ENCODE measurements around the gene DPEP1. TPM values are rescaled to one million over a fixed set of nuclear protein-coding genes. Genes with fewer than 3 reads are reported as not detected.

The DPEP1 gene
- total RNA-seq, 4 donors from 2014 or later = 1.1 TPM; not detected in 3

- TF ChIP-seq CTCF (IDR thresholded peaks at IDR 0.05) = no peak
- DNase-seq (ENCODE audit: low spot score) (no peak), ATAC-seq (ENCODE audit: low FRiP score) (no peak)
These were observed 8.1 kb upstream of the DPEP1 start for GRCh38 chr16:89605186-89605970.

- DNase-seq (ENCODE audit: low spot score) (no peak), ATAC-seq (ENCODE audit: low FRiP score) (no peak)
- no peak for TF ChIP-seq CTCF (IDR thresholded peaks at IDR 0.05)
These were observed 7.4 kb upstream of the DPEP1 start for GRCh38 chr16:89606006-89606405.

- TF ChIP-seq CTCF (IDR thresholded peaks at IDR 0.05) = no peak
- no peak for DNase-seq (ENCODE audit: low spot score)
- ATAC-seq (ENCODE audit: low FRiP score) = no peak
These were observed 6.0 kb upstream of the DPEP1 start for GRCh38 chr16:89607453-89607852.

GRCh38 chr16:89607937-89608740, 5.3 kb upstream of the DPEP1 start:
- DNase-seq (ENCODE audit: low spot score) (no peak), ATAC-seq (ENCODE audit: low FRiP score) (no peak)
- no peak for TF ChIP-seq CTCF (IDR thresholded peaks at IDR 0.05)

- TF ChIP-seq CTCF (IDR thresholded peaks at IDR 0.05) = no peak
- ATAC-seq (ENCODE audit: low FRiP score) (no peak), DNase-seq (ENCODE audit: low spot score) (no peak)
These were observed 3.4 kb upstream of the DPEP1 start for GRCh38 chr16:89610108-89610453.

- ATAC-seq (ENCODE audit: low FRiP score) (no peak), DNase-seq (ENCODE audit: low spot score) (no peak)
- no peak for TF ChIP-seq CTCF (IDR thresholded peaks at IDR 0.05)
These were observed 851 bp upstream of the DPEP1 start for GRCh38 chr16:89612415-89613166.
